OCI-LY3 (cell line): ENCODE measurements around the gene MANEAL.

Experiments used
- EZH2phosphoT487 ChIP-seq: fragments of 200-600 bp; shearing (Covaris generic); IDR thresholded peaks from 2 replicates; pipeline ENCODE4 v1.6.1; 2018; ENCODE audit warnings: antibody characterized with exemption, mixed run types, low read depth
- TF ChIP-seq, protein P1 (sequence below): fragments of 200-600, 300-600 bp; sonication (generic); IDR thresholded peaks from 2 replicates; pipeline ENCODE4 v1.5.1; 2014; ENCODE audit warnings: antibody characterized with exemption, low read length, low read depth

DNA sequence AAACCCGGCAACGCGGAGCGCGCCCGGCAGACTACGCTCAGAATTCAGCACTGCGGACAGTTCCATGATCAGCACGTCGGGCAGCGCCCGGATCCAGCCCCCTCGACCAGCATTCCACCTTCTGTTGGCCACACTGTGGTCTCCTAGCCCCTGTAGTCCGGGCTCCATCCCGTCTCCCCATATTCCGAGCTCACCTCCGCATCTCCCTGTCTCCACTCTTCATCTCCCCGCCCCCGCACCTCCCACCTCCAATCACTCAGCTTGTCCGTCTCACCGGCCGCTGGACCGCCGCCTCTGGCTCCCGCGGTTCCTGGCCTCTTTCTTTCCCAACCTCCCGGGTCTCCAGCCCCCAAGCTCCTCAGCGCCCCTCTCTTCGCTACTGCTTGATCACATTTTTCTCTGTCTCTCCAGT lies 29.2 kb upstream of the MANEAL start:
- TF ChIP-seq EZH2phosphoT487: no peak
- TF ChIP-seq, protein P1, sequence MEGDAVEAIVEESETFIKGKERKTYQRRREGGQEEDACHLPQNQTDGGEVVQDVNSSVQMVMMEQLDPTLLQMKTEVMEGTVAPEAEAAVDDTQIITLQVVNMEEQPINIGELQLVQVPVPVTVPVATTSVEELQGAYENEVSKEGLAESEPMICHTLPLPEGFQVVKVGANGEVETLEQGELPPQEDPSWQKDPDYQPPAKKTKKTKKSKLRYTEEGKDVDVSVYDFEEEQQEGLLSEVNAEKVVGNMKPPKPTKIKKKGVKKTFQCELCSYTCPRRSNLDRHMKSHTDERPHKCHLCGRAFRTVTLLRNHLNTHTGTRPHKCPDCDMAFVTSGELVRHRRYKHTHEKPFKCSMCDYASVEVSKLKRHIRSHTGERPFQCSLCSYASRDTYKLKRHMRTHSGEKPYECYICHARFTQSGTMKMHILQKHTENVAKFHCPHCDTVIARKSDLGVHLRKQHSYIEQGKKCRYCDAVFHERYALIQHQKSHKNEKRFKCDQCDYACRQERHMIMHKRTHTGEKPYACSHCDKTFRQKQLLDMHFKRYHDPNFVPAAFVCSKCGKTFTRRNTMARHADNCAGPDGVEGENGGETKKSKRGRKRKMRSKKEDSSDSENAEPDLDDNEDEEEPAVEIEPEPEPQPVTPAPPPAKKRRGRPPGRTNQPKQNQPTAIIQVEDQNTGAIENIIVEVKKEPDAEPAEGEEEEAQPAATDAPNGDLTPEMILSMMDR: no peak
